ENCODE results near the gene CRISP1. TPM values are rescaled to one million over a fixed set of nuclear protein-coding genes. Genes with fewer than 3 reads are reported as not detected.

The CRISP1 gene
- total and polyA plus RNA-seq, 2 donors (not counting 1 experiment from before 2014, with no cell fraction given), result not detected

- DNase-seq, result no peak
- no peak for TF ChIP-seq EZH2 (IDR thresholded peaks at IDR 0.05; ENCODE audit: borderline replicate concordance, insufficient read depth, low read depth, low read length, poor library complexity, severe bottlenecking)
- TF ChIP-seq, protein P1, sequence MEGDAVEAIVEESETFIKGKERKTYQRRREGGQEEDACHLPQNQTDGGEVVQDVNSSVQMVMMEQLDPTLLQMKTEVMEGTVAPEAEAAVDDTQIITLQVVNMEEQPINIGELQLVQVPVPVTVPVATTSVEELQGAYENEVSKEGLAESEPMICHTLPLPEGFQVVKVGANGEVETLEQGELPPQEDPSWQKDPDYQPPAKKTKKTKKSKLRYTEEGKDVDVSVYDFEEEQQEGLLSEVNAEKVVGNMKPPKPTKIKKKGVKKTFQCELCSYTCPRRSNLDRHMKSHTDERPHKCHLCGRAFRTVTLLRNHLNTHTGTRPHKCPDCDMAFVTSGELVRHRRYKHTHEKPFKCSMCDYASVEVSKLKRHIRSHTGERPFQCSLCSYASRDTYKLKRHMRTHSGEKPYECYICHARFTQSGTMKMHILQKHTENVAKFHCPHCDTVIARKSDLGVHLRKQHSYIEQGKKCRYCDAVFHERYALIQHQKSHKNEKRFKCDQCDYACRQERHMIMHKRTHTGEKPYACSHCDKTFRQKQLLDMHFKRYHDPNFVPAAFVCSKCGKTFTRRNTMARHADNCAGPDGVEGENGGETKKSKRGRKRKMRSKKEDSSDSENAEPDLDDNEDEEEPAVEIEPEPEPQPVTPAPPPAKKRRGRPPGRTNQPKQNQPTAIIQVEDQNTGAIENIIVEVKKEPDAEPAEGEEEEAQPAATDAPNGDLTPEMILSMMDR (IDR thresholded peaks at IDR 0.05), result no peak
- Histone ChIP-seq H3K9ac (ENCODE audit: low read length) (no peak overlapping the region), H3K36me3 (replicated peaks in 1 of 2; ENCODE audit: control extremely low read depth in 1 of 2, control insufficient read depth in 1 of 2, extremely low read depth in 1 of 2, insufficient read depth in 2 of 2, low read length in 1 of 2) (no peaks in the 10 kb centered on the region), H3K79me2 (ENCODE audit: control insufficient read depth, insufficient read depth, low read length) (no peaks in the 10 kb centered on the region), H3K4me3 (ENCODE audit: control extremely low read depth in 1 of 5, extremely low read depth in 1 of 5, insufficient read depth in 1 of 5, low read depth in 2 of 5, low read length in 4 of 5) (no peak overlapping the region), H3K27me3 (replicated peaks in 1 of 4; ENCODE audit: control extremely low read depth in 1 of 4, control insufficient read depth in 3 of 4, insufficient read depth in 4 of 4, low read length in 3 of 4) (no peaks in the 10 kb centered on the region), H3K4me2 (replicated peaks; ENCODE audit: low read depth, low read length, poor library complexity, severe bottlenecking) (no peak overlapping the region), H3K27ac (ENCODE audit: low read length in 2 of 2) (no peak overlapping the region), H3K9me3 (ENCODE audit: control extremely low read depth in 1 of 3, control insufficient read depth in 2 of 3, insufficient read depth in 1 of 3, low read length in 2 of 3) (no peaks in the 10 kb centered on the region), H4K20me1 (ENCODE audit: control insufficient read depth, insufficient read depth, low read length, poor library complexity, severe bottlenecking) (no peaks in the 10 kb centered on the region), H3K4me1 (ENCODE audit: control insufficient read depth in 2 of 2, insufficient read depth in 2 of 2, low read length in 2 of 2) (no peaks in the 10 kb centered on the region), H2AFZ (ENCODE audit: insufficient read depth, low read depth, low read length, poor library complexity, severe bottlenecking) (no peak overlapping the region)
- CTCF ChIA-PET, result no interaction called here
- no peaks in the 10 kb centered on the region for H3K27me3 Mint-ChIP-seq
- no peak for ATAC-seq (ENCODE audit: low read depth)
- WGBS (ENCODE audit: insufficient coverage), result 80% methylated on average over 1 of the region's 2 CpGs
- H3K27ac Mint-ChIP-seq, result no peak overlapping the region
- POLR2A ChIA-PET, result no interaction called here
- H3K9me3 Mint-ChIP-seq (ENCODE audit: insufficient read depth), result no peaks in the 10 kb centered on the region
- H3K4me3 Mint-ChIP-seq, result no peak overlapping the region
- intact Hi-C loops (cut with micrococcal nuclease), result no loop called here
- no peaks in the 10 kb centered on the region for H3K4me1 Mint-ChIP-seq
These were observed 44.9 kb upstream of the CRISP1 start for GRCh38 chr6:49911252-49911651.

GRCh38 chr6:49909563-49909962 lies 43.2 kb upstream of the CRISP1 start:
- H3K4me2 ChIP-seq (replicated peaks; ENCODE audit: low read depth, low read length, poor library complexity, severe bottlenecking), result no peak overlapping the region
- no peaks in the 10 kb centered on the region for H3K4me1 ChIP-seq (ENCODE audit: control insufficient read depth in 2 of 2, insufficient read depth in 2 of 2, low read length in 2 of 2)
- Mint-ChIP-seq H3K27ac (no peak overlapping the region), H3K4me1 (no peaks in the 10 kb centered on the region), H3K9me3 (ENCODE audit: insufficient read depth) (no peaks in the 10 kb centered on the region), H3K4me3 (no peak overlapping the region), H3K27me3 (no peaks in the 10 kb centered on the region)
- H3K27me3 ChIP-seq (replicated peaks in 1 of 4; ENCODE audit: control extremely low read depth in 1 of 4, control insufficient read depth in 3 of 4, insufficient read depth in 4 of 4, low read length in 3 of 4), result no peaks in the 10 kb centered on the region
- H3K9ac ChIP-seq (ENCODE audit: low read length), result no peak overlapping the region
- TF ChIP-seq EZH2 (IDR thresholded peaks at IDR 0.05; ENCODE audit: borderline replicate concordance, insufficient read depth, low read depth, low read length, poor library complexity, severe bottlenecking), result no peak
- TF ChIP-seq, protein P1 (IDR thresholded peaks at IDR 0.05), result no peak
- no peak overlapping the region for H2AFZ ChIP-seq (ENCODE audit: insufficient read depth, low read depth, low read length, poor library complexity, severe bottlenecking)
- H3K27ac ChIP-seq (ENCODE audit: low read length in 2 of 2), result no peak overlapping the region
- DNase-seq, result no peak
- H3K4me3 ChIP-seq (ENCODE audit: control extremely low read depth in 1 of 5, extremely low read depth in 1 of 5, insufficient read depth in 1 of 5, low read depth in 2 of 5, low read length in 4 of 5), result no peak overlapping the region
- H3K9me3 ChIP-seq (ENCODE audit: control extremely low read depth in 1 of 3, control insufficient read depth in 2 of 3, insufficient read depth in 1 of 3, low read length in 2 of 3), result no peaks in the 10 kb centered on the region
- H4K20me1 ChIP-seq (ENCODE audit: control insufficient read depth, insufficient read depth, low read length, poor library complexity, severe bottlenecking), result no peaks in the 10 kb centered on the region
- no peaks in the 10 kb centered on the region for H3K79me2 ChIP-seq (ENCODE audit: control insufficient read depth, insufficient read depth, low read length)
- intact Hi-C loops (cut with micrococcal nuclease), result no loop called here
- ATAC-seq (ENCODE audit: low read depth), result no peak
- CTCF ChIA-PET, result no interaction called here
- no peaks in the 10 kb centered on the region for H3K36me3 ChIP-seq (replicated peaks in 1 of 2; ENCODE audit: control extremely low read depth in 1 of 2, control insufficient read depth in 1 of 2, extremely low read depth in 1 of 2, insufficient read depth in 2 of 2, low read length in 1 of 2)
- no CpG with 5 or more reads among the region's 2 CpGs for WGBS (ENCODE audit: insufficient coverage)
- POLR2A ChIA-PET, result no interaction called here

All from B cell (primary cell).